SK-N-SH (cell line): ENCODE results near the gene BCAS3. TPM values are rescaled to one million over a fixed set of nuclear protein-coding genes. Genes with fewer than 3 reads are reported as not detected.

Source experiments
- CTCF ChIA-PET: fragments of 300-600, 350-600 bp; formaldehyde crosslinking; extraction: SDS; loops from one replicate; lab custom pipeline; 2021; lab: Yijun Ruan, JAX
- POLR2A ChIA-PET: fragments of 350-600 bp; sonication (Branson Sonifier 250); formaldehyde crosslinking; extraction: SDS; loops from one replicate; lab custom pipeline; 2020; ENCODE audit warnings: antibody characterized with exemption, inconsistent platforms; lab: Yijun Ruan, JAX
- DNase-seq: peaks from one replicate; pipeline ENCODE4 v3.0.0; 2012
- H2AFZ ChIP-seq: fragments of 200-600 bp; sonication (generic); 2 replicates; pipeline ENCODE4 v1.8.1; 2016; ENCODE audit warnings: antibody characterized with exemption, mild to moderate bottlenecking, low read depth
- H3F3A ChIP-seq: fragments of 200-600 bp; sonication (generic); replicated peaks from 2 replicates; pipeline ENCODE3; 2016; ENCODE audit warnings: antibody characterized with exemption, mild to moderate bottlenecking; ENCODE audit not compliant: insufficient read depth
- H3K27ac ChIP-seq, 2 experiments: fragments of 200-500 bp in 1 of 2; fragments of 200-600 bp in 1 of 2; sonication (Bioruptor generic) in 1 of 2; sonication (generic), shearing (Covaris generic) in 1 of 2; 2 replicates each; pipeline versions ENCODE4 v1.5.1 to v1.6.1; 2014 to 2016; ENCODE audit warnings: low read depth in 2 of 2, inconsistent platforms in 1 of 2, low read length in 1 of 2, mild to moderate bottlenecking in 1 of 2, mixed read lengths in 1 of 2
- H3K27me3 ChIP-seq: fragments of 200-600 bp; sonication (generic), shearing (Covaris generic); 2 replicates; pipeline ENCODE4 v1.6.1; 2016; ENCODE audit warnings: mixed run types; ENCODE audit not compliant: insufficient read depth
- H3K36me3 ChIP-seq, 2 experiments: fragments of 200-500 bp in 1 of 2; fragments of 200-600 bp in 1 of 2; sonication (Bioruptor generic) in 1 of 2; sonication (generic) in 1 of 2; replicated peaks in 1 of 2; 2 replicates each; pipeline versions ENCODE3 to v1.5.1; 2014 to 2016; ENCODE audit warnings: low read length in 1 of 2, mild to moderate bottlenecking in 1 of 2; ENCODE audit not compliant: insufficient read depth in 2 of 2, control insufficient read depth in 1 of 2
- H3K4me1 ChIP-seq, 2 experiments: fragments of 200-500 bp in 1 of 2; fragments of 200-600 bp in 1 of 2; sonication (Bioruptor generic) in 1 of 2; sonication (generic), shearing (Covaris generic) in 1 of 2; 2 replicates each; pipeline versions ENCODE4 v1.5.1 to v1.6.1; 2014 to 2016; ENCODE audit warnings: low read depth in 1 of 2, low read length in 1 of 2, mixed run types in 1 of 2; ENCODE audit not compliant: insufficient read depth in 2 of 2, control insufficient read depth in 1 of 2
- H3K4me2 ChIP-seq: fragments of 200-600 bp; sonication (generic), shearing (Covaris generic); 2 replicates; pipeline ENCODE4 v1.6.1; 2017; ENCODE audit warnings: mixed run types
- H3K4me3 ChIP-seq, 2 experiments: fragments of 200-500 bp in 1 of 2; fragments of 200-600 bp in 1 of 2; sonication (Bioruptor generic) in 1 of 2; sonication (generic), shearing (Covaris generic) in 1 of 2; 2 replicates each; pipeline versions ENCODE4 v1.5.1 to v1.8.1; 2014 to 2016; ENCODE audit warnings: low read depth in 2 of 2, inconsistent platforms in 1 of 2, low read length in 1 of 2, mild to moderate bottlenecking in 1 of 2, mixed read lengths in 1 of 2, moderate library complexity in 1 of 2
- H3K79me2 ChIP-seq: fragments of 200-600 bp; sonication (generic); 2 replicates; pipeline ENCODE4 v1.8.1; 2017; ENCODE audit warnings: mild to moderate bottlenecking; ENCODE audit not compliant: insufficient read depth
- H3K9ac ChIP-seq: fragments of 200-600 bp; sonication (generic); 2 replicates; pipeline ENCODE4 v1.6.1; 2017; ENCODE audit warnings: mixed run types
- H3K9me2 ChIP-seq: fragments of 200-600 bp; sonication (generic); 2 replicates; pipeline ENCODE4 v1.6.1; 2017; ENCODE audit warnings: mixed run types
- H3K9me3 ChIP-seq: fragments of 200-600 bp; sonication (generic); 2 replicates; pipeline ENCODE4 v1.6.1; 2017; ENCODE audit warnings: mixed run types, mild to moderate bottlenecking, moderate library complexity
- H4K20me1 ChIP-seq: fragments of 200-600 bp; sonication (generic); 2 replicates; pipeline ENCODE4 v1.6.1; 2017; ENCODE audit warnings: mild to moderate bottlenecking, mixed run types; ENCODE audit not compliant: insufficient read depth
- CHD2 ChIP-seq: fragments of 150-350 bp; IDR thresholded peaks from 2 replicates; pipeline ENCODE4 v1.6.1; 2018; ENCODE audit warnings: low read length; ENCODE audit not compliant: partially characterized antibody
- EP300 ChIP-seq, 2 experiments: IDR thresholded peaks; 2 replicates each; pipeline versions ENCODE4 v1.4.0 to v1.6.1; 2012; ENCODE audit warnings: borderline replicate concordance in 1 of 2, low read depth in 1 of 2, low read length in 1 of 2
- FOSL2 ChIP-seq: IDR thresholded peaks from 2 replicates; pipeline ENCODE4 v1.4.0; 2012; ENCODE audit warnings: low read depth, mild to moderate bottlenecking, moderate library complexity, borderline replicate concordance
- FOXM1 ChIP-seq: IDR thresholded peaks from 2 replicates; pipeline ENCODE4 v1.4.0; 2012; ENCODE audit warnings: low read depth, mild to moderate bottlenecking
- GATA2 ChIP-seq: sonication (generic); formaldehyde crosslinking; IDR thresholded peaks from 2 replicates; pipeline ENCODE4 v1.5.0; 2020; ENCODE audit warnings: mild to moderate bottlenecking, missing genetic modification reagents
- MEF2A ChIP-seq: IDR thresholded peaks from 2 replicates; pipeline ENCODE4 v1.4.0; 2012; ENCODE audit warnings: low read depth, borderline replicate concordance
- NFIC ChIP-seq: IDR thresholded peaks from 2 replicates; pipeline ENCODE4 v1.4.0; 2012; ENCODE audit warnings: borderline replicate concordance
- RAD21 ChIP-seq: IDR thresholded peaks from 2 replicates; pipeline ENCODE4 v1.6.1; 2012; ENCODE audit warnings: mild to moderate bottlenecking, low read length
- SMC3 ChIP-seq: IDR thresholded peaks from 2 replicates; pipeline ENCODE4 v1.6.1; 2012; ENCODE audit warnings: low read depth, low read length, improper control_type of control experiment
- YY1 ChIP-seq: IDR thresholded peaks from 2 replicates; pipeline ENCODE4 v1.4.0; 2012; ENCODE audit warnings: low read depth, mild to moderate bottlenecking
- WGBS: methylation state at CpG from one replicate; pipeline ENCODE4 v1.1.6; 2017; ENCODE audit warnings: low lambda C conversion rate; 5-methylcytosine and 5-hydroxymethylcytosine counted together
- polyA plus RNA-seq, 3 experiments: library from polyadenylated mRNA; depleted of rRNA; stranded (reverse); fragments of >200 nt; gene quantifications; 2 replicates each; pipeline ENCODE4 v1.2.3, GENCODE V29; 2012
- TF ChIP-seq, protein P1 (sequence below): IDR thresholded peaks from 2 replicates; pipeline ENCODE4 v1.6.1; 2012; ENCODE audit warnings: mild to moderate bottlenecking, low read depth, low read length, moderate library complexity
- TF ChIP-seq, protein P2 (sequence below): IDR thresholded peaks from 2 replicates; pipeline ENCODE4; 2012

The BCAS3 gene
- polyA plus RNA-seq, 1 of the 3 experiments (the other 2 are of a cell fraction) = 5.9 TPM

- H3K27ac ChIP-seq = no peak overlapping the region
- TF ChIP-seq CHD2 (no peak), RAD21 (no peak), NFIC (no peak), GATA2 (CRISPR knock-in tag) (no peak), SMC3 (no peak), FOSL2 (no peak), MEF2A (no peak), EP300 (IDR thresholded peaks at IDR 0.05; ENCODE audit: borderline replicate concordance in 1 of 2, low read depth in 1 of 2, low read length in 1 of 2) (no peak), FOXM1 (no peak), YY1 (no peak)
- TF ChIP-seq, protein P1, sequence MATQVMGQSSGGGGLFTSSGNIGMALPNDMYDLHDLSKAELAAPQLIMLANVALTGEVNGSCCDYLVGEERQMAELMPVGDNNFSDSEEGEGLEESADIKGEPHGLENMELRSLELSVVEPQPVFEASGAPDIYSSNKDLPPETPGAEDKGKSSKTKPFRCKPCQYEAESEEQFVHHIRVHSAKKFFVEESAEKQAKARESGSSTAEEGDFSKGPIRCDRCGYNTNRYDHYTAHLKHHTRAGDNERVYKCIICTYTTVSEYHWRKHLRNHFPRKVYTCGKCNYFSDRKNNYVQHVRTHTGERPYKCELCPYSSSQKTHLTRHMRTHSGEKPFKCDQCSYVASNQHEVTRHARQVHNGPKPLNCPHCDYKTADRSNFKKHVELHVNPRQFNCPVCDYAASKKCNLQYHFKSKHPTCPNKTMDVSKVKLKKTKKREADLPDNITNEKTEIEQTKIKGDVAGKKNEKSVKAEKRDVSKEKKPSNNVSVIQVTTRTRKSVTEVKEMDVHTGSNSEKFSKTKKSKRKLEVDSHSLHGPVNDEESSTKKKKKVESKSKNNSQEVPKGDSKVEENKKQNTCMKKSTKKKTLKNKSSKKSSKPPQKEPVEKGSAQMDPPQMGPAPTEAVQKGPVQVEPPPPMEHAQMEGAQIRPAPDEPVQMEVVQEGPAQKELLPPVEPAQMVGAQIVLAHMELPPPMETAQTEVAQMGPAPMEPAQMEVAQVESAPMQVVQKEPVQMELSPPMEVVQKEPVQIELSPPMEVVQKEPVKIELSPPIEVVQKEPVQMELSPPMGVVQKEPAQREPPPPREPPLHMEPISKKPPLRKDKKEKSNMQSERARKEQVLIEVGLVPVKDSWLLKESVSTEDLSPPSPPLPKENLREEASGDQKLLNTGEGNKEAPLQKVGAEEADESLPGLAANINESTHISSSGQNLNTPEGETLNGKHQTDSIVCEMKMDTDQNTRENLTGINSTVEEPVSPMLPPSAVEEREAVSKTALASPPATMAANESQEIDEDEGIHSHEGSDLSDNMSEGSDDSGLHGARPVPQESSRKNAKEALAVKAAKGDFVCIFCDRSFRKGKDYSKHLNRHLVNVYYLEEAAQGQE = no peak
- TF ChIP-seq, protein P2, sequence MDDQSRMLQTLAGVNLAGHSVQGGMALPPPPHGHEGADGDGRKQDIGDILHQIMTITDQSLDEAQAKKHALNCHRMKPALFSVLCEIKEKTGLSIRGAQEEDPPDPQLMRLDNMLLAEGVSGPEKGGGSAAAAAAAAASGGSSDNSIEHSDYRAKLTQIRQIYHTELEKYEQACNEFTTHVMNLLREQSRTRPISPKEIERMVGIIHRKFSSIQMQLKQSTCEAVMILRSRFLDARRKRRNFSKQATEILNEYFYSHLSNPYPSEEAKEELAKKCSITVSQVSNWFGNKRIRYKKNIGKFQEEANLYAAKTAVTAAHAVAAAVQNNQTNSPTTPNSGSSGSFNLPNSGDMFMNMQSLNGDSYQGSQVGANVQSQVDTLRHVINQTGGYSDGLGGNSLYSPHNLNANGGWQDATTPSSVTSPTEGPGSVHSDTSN = no peak
- TF ChIP-seq, all 33 proteins: peak for 0
- Histone ChIP-seq H4K20me1 (no peaks in the 10 kb centered on the region), H3K9me2 (no peaks in the 10 kb centered on the region), H3K79me2 (no peaks in the 10 kb centered on the region), H3F3A (no peaks in the 10 kb centered on the region), H3K9ac (no peak overlapping the region), H3K9me3 (no peaks in the 10 kb centered on the region), H3K4me1 (peaks cover 0 to 7% of the 10 kb centered on the region in 2 experiments; a peak in 1 of 4 replicates), H3K36me3 (no peaks in the 10 kb centered on the region), H2AFZ (no peak overlapping the region), H3K4me2 (no peak overlapping the region), H3K27me3 (no peaks in the 10 kb centered on the region), H3K4me3 (no peak overlapping the region)
- POLR2A ChIA-PET = no interaction called here
- CTCF ChIA-PET = interaction anchor here (0.8 to 2.6 kb wide), 7 partner anchors 8 to 141 kb away, joined by 3 to 11 read pairs (median 5); partner anchors contain the start of gene TBX2
- DNase-seq = no peak
- 91% methylated on average over 19 of the region's 19 CpGs for WGBS
Measured at GRCh38 chr17:61366715-61367413, 689.2 kb downstream of the BCAS3 start.
